PFSK-1 (cell line): Measurements from ENCODE around the gene CLCN1.

Source experiments
- FOXP2 ChIP-seq: optimal IDR thresholded peaks from 2 replicates; pipeline ENCODE3; 2011; ENCODE audit warnings: borderline replicate concordance, control low read depth, inconsistent platforms; ENCODE audit not compliant: insufficient read depth; ENCODE audit errors: extremely low read length, extremely low read depth
- POLR2AphosphoS5 ChIP-seq: IDR thresholded peaks from 2 replicates; pipeline ENCODE4 v1.6.1; 2012; ENCODE audit warnings: low read depth, mild to moderate bottlenecking, control low read depth, low read length, moderate library complexity
- SIN3A ChIP-seq: IDR thresholded peaks from 2 replicates; pipeline ENCODE4 v1.6.1; 2012; ENCODE audit warnings: mild to moderate bottlenecking, low read length, moderate library complexity, borderline replicate concordance; ENCODE audit not compliant: insufficient read depth
- TAF1 ChIP-seq: IDR thresholded peaks from 2 replicates; pipeline ENCODE4 v1.6.1; 2012; ENCODE audit warnings: low read length, control low read depth, borderline replicate concordance; ENCODE audit not compliant: insufficient read depth
- TF ChIP-seq, protein P1 (sequence below), 2 experiments: IDR thresholded peaks; 2 replicates each; pipeline versions ENCODE4 v1.6.1 to v1.8.0; 2011 to 2012; ENCODE audit warnings: low read depth in 2 of 2, low read length in 2 of 2, control low read depth in 1 of 2, inconsistent platforms in 1 of 2, mild to moderate bottlenecking in 1 of 2, moderate library complexity in 1 of 2; ENCODE audit not compliant: insufficient read depth in 1 of 2

The CLCN1 gene

DNA sequence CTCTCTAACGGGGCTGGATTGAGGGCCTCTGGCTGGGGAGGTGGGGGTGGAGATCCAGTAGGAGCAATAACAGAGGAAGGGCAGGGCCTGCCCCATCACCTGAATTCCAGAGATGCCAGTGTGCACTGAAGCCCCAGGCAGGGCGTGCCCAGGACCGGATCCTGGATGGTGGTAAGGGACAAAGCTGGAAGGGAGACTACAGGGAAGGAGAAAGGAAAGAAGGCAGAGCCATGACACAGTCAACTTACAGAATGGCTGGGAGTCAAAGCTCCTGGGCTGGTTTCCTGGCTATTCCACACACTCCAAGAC, 30.5 kb upstream of the CLCN1 start:
- no peak for TF ChIP-seq FOXP2
- TF ChIP-seq, protein P1, sequence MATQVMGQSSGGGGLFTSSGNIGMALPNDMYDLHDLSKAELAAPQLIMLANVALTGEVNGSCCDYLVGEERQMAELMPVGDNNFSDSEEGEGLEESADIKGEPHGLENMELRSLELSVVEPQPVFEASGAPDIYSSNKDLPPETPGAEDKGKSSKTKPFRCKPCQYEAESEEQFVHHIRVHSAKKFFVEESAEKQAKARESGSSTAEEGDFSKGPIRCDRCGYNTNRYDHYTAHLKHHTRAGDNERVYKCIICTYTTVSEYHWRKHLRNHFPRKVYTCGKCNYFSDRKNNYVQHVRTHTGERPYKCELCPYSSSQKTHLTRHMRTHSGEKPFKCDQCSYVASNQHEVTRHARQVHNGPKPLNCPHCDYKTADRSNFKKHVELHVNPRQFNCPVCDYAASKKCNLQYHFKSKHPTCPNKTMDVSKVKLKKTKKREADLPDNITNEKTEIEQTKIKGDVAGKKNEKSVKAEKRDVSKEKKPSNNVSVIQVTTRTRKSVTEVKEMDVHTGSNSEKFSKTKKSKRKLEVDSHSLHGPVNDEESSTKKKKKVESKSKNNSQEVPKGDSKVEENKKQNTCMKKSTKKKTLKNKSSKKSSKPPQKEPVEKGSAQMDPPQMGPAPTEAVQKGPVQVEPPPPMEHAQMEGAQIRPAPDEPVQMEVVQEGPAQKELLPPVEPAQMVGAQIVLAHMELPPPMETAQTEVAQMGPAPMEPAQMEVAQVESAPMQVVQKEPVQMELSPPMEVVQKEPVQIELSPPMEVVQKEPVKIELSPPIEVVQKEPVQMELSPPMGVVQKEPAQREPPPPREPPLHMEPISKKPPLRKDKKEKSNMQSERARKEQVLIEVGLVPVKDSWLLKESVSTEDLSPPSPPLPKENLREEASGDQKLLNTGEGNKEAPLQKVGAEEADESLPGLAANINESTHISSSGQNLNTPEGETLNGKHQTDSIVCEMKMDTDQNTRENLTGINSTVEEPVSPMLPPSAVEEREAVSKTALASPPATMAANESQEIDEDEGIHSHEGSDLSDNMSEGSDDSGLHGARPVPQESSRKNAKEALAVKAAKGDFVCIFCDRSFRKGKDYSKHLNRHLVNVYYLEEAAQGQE (IDR thresholded peaks at IDR 0.05; ENCODE audit: insufficient read depth in 1 of 2, low read depth in 2 of 2, low read length in 2 of 2) = no peak
- no peak for TF ChIP-seq TAF1
- no peak for TF ChIP-seq SIN3A

DNA sequence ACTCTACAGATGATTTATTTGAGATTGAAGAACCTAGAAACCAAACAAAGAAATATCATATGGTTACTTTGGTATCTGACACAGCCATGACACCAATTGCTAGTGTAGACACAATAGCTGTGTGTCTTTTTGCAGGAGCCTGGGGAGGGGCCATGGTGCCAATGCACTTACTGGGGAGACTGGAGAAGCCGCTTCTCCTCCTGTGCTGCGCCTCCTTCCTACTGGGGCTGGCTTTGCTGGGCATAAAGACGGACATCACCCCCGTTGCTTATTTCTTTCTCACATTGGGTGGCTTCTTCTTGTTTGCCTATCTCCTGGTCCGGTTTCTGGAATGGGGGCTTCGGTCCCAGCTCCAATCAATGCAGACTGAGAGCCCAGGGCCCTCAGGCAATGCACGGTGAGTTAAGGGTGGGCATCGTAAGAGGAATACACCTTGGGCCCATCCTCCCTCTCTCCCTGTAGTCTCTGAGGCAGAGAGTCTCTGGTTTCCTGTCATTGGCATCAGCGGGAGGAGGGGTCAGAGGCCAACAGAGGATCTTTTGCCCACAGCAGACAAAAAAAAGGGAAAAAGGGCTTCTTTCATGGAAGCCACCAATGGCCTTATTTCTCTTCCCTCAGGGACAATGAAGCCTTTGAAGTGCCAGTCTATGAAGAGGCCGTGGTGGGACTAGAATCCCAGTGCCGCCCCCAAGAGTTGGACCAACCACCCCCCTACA, 29.9 kb upstream of the CLCN1 start:
- no peak for TF ChIP-seq SIN3A
- TF ChIP-seq POLR2AphosphoS5 = no peak
- no peak for TF ChIP-seq TAF1
- TF ChIP-seq FOXP2 = no peak
- TF ChIP-seq, protein P1 (IDR thresholded peaks at IDR 0.05; ENCODE audit: insufficient read depth in 1 of 2, low read depth in 2 of 2, low read length in 2 of 2) = no peak

DNA sequence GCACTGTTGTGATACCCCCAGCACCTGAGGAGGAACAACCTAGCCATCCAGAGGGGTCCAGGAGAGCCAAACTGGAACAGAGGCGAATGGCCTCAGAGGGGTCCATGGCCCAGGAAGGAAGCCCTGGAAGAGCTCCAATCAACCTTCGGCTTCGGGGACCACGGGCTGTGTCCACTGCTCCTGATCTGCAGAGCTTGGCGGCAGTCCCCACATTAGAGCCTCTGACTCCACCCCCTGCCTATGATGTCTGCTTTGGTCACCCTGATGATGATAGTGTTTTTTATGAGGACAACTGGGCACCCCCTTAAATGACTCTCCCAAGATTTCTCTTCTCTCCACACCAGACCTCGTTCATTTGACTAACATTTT, 29.4 kb upstream of the CLCN1 start:
- TF ChIP-seq SIN3A = no peak
- no peak for TF ChIP-seq POLR2AphosphoS5
- no peak for TF ChIP-seq TAF1
- no peak for TF ChIP-seq FOXP2
- TF ChIP-seq, protein P1 (IDR thresholded peaks at IDR 0.05; ENCODE audit: insufficient read depth in 1 of 2, low read depth in 2 of 2, low read length in 2 of 2) = no peak

DNA sequence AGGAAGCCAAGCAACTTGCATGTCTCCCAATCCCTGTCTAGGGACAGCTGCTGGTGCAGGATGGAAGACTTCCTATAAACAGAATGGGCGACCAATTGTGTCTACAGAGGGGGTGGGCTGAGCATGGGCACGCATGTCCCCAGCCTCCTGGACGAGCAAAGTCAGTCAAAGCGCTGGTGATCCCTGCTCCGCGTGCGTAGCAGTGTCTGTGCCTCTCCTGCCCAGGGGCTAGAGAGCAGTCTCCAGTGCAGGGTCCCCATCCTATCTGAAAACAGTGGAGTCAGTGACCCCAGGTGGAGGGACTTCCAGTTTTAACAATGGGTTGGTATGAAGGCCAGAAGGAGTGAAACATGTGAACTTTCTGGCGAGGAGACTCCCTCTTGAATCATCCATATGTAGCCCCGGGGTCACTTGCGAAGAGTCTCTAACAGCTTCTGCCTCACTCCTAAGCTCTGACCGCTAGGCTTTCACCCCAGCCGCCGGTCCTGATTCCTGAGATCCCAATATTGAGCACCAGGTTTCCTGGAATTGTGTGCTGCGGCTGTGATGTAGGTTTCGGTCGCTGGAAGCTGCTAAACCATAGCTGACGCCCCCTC, 28.5 kb upstream of the CLCN1 start:
- TF ChIP-seq, protein P1 (IDR thresholded peaks at IDR 0.05; ENCODE audit: insufficient read depth in 1 of 2, low read depth in 2 of 2, low read length in 2 of 2) = no peak
- TF ChIP-seq SIN3A (no peak), TAF1 (no peak), POLR2AphosphoS5 (no peak), FOXP2 (no peak)
